ENCODE measurements around the gene PARN.

DNA sequence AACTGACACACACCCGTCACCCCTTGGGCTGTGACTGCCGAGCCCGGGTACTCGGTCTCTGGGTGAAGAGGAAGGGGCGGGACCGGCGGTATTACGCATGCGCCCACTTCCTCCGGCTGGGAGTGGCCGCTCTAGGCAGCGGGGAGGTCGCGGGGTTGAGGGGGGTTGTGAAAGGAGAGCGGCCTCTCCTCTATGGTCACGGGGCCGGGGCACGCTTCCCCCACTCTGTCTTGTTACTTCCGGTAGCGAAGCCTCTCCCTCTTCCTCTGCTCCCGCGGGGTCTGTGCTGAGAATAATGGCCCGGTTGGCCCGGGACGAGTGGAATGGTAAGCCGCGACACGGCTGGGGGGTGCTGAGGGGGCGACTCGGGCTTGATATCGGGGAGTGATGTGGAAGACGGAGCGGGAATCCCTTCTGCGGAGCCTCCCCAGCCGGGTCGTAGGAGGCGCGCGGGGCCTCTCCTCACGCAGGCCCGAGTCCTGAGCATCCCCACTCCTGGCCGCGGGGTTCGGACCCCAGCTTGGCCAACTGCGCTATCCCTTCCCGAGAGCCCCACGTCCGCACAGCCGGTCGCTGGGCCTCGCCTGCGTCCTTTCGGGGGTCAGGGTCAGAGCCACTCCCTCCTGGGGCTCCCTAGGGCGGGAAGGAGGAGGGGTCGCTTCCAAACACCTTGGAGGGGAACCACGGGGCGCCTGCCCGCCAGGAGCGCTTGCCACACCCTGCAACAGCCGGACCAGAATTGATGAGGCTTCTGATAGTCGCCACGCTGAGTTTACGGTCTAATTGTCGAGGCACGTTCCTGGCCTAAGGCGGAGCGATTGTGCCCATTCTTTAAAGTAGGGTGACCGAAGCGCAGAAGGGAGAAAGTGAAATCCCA lies 2.9 kb upstream of the PARN start, which contains the start of gene BFAR:
- peak; percentile 92 for TF ChIP-seq TAF9B (IDR thresholded peaks at IDR 0.05; ENCODE audit: partially characterized antibody)
- TF ChIP-seq POLR2A (conservative IDR thresholded peaks at IDR 0.05) = peak; percentile 69
- no peak for TF ChIP-seq ZNF274 (IDR thresholded peaks at IDR 0.05; ENCODE audit: borderline replicate concordance, low read depth, low read length)
- TF ChIP-seq BCLAF1 (IDR thresholded peaks at IDR 0.05; ENCODE audit: borderline replicate concordance in 1 of 2, control insufficient read depth in 1 of 2, low read depth in 2 of 2, low read length in 1 of 2) = no peak
- TF ChIP-seq, protein P1, sequence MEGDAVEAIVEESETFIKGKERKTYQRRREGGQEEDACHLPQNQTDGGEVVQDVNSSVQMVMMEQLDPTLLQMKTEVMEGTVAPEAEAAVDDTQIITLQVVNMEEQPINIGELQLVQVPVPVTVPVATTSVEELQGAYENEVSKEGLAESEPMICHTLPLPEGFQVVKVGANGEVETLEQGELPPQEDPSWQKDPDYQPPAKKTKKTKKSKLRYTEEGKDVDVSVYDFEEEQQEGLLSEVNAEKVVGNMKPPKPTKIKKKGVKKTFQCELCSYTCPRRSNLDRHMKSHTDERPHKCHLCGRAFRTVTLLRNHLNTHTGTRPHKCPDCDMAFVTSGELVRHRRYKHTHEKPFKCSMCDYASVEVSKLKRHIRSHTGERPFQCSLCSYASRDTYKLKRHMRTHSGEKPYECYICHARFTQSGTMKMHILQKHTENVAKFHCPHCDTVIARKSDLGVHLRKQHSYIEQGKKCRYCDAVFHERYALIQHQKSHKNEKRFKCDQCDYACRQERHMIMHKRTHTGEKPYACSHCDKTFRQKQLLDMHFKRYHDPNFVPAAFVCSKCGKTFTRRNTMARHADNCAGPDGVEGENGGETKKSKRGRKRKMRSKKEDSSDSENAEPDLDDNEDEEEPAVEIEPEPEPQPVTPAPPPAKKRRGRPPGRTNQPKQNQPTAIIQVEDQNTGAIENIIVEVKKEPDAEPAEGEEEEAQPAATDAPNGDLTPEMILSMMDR (IDR thresholded peaks at IDR 0.05 in 2 of 3, conservative IDR thresholded peaks at IDR 0.05 in 1 of 3; ENCODE audit: insufficient read depth in 2 of 3, low read depth in 1 of 3, low read length in 3 of 3) = no peak
- no peak for TF ChIP-seq ZNF3 (CRISPR knock-in tag; IDR thresholded peaks at IDR 0.05)
- TF ChIP-seq NFYB (IDR thresholded peaks at IDR 0.05; ENCODE audit: extremely low read depth, insufficient read length) = no peak
- TF ChIP-seq ZNF239 (CRISPR knock-in tag; IDR thresholded peaks at IDR 0.05) = no peak
- no peak for TF ChIP-seq ATF1 (CRISPR knock-in tag; IDR thresholded peaks at IDR 0.05)
- 0 out of 2 replicates have a peak, but pooled peaks have one; percentile 50 for TF ChIP-seq ATF1 (tag; IDR thresholded peaks at IDR 0.05)
- peak; percentile 84 to 88 for TF ChIP-seq NRF1 (conservative IDR thresholded peaks at IDR 0.05 in 1 of 2, IDR thresholded peaks at IDR 0.05 in 1 of 2)
- TF ChIP-seq STAT5A (IDR thresholded peaks at IDR 0.05; ENCODE audit: borderline replicate concordance, low read length) = no peak
- TF ChIP-seq ZNF232 (CRISPR knock-in tag; IDR thresholded peaks at IDR 0.05) = 0 out of 2 replicates have a peak, but pooled peaks have one; percentile 63
- peak; percentile 23 for TF ChIP-seq PRDM10 (IDR thresholded peaks at IDR 0.05; ENCODE audit: partially characterized antibody)

Data from K562 (cell line).